NCI-H524 (cell line): Measurements from ENCODE around the gene POLR2L.

ENCODE experiments used
- DNase-seq, 2 experiments: peaks; one replicate each; lab custom pipeline; 2025; lab: John Stamatoyannopoulos, UW

The POLR2L gene

GRCh38 chr11:854601-855329 is 12.4 kb upstream of the POLR2L start:
- DNase-seq: no peak

GRCh38 chr11:853682-854448 is 11.5 kb upstream of the POLR2L start:
- DNase-seq: no peak

- DNase-seq: no peak
Measured at GRCh38 chr11:852762-853161, 10.4 kb upstream of the POLR2L start.

- peak; percentile 22 to 54 for DNase-seq
Measured at GRCh38 chr11:850775-851763, 8.7 kb upstream of the POLR2L start.

- peak in 1 of 2 experiments; percentile 59 for DNase-seq
Measured at GRCh38 chr11:849951-850774, 7.8 kb upstream of the POLR2L start.

- DNase-seq: peak; percentile 31 to 59
Measured at GRCh38 chr11:849104-849824, 6.9 kb upstream of the POLR2L start.

GRCh38 chr11:848380-848931 is 6.1 kb upstream of the POLR2L start:
- DNase-seq: no peak

- DNase-seq: no peak
Measured at GRCh38 chr11:847876-848275, 5.5 kb upstream of the POLR2L start.

- no peak for DNase-seq
Measured at GRCh38 chr11:846496-847098, 4.3 kb upstream of the POLR2L start.

- DNase-seq: no peak
Measured at GRCh38 chr11:845872-846495, 3.7 kb upstream of the POLR2L start.

GRCh38 chr11:844693-845644 is 2.6 kb upstream of the POLR2L start:
- DNase-seq: no peak

GRCh38 chr11:843818-844692 is 1.7 kb upstream of the POLR2L start:
- no peak for DNase-seq

GRCh38 chr11:843086-843734 is 881 bp upstream of the POLR2L start:
- no peak for DNase-seq

GRCh38 chr11:841981-842369 is 354 bp downstream of the POLR2L start:
- DNase-seq: no peak

- DNase-seq: no peak
Measured at GRCh38 chr11:839875-840617, 2.3 kb downstream of the POLR2L start.

GRCh38 chr11:839280-839623 is 3.1 kb downstream of the POLR2L start:
- DNase-seq: no peak
